Fibroblast of the conjunctiva (primary cell): ENCODE data around the gene ZNF444.
"Not testable (repeated sequence)": the region's sequence is repeated elsewhere in the genome, so short reads cannot be mapped to it uniquely, and the experiment has no call there.

ENCODE experiments used
- DNase-seq: peaks from one replicate; pipeline ENCODE4 v3.0.0-alpha.2; 2010; ENCODE audit warnings: low read depth

Gene ZNF444

DNA sequence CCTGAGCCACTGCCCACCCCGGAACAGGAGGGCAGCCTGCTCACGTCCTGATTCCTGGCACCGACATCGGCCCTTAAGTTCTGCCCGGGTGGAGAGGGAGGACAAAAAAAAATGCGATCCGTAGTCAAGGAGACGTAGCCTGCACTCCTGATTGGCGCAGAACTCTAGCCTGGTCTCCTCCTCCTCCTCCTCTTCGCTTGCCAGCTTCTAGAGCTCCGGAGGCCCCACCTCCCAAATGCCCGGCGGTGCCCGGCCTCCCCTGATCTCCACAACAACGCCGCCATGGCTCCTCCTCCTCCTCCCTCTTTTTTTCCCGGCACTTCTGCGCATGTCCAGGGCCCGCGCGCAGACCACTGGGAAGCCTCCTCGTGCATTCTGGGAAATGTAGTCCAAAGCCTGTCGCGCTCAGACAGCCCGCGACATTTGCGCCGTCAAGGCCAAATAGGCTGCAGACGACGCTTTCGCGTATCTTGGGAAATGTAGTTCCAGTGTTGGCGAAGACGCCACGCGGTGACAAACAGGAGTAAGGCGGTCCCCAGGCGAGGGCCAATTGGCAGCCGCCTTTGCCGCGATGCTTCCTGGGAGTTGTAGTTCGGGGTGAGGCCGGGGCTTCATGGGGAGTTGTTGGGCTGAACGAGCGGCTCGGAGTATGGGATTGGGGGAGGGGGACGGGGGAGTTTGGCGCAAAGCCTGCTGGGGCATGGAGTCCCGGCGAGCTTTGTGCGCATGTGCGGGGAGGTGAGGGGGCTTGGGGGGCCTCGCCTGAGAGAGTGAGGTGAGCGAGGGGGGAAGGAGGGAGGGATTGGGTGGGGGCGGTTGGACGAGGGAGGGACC, at the start of gene ZNF444:
Gene ZNF444 (plus strand): TSS at position 705 of the 834 bp plus-strand sequence. CDS start 5,625 bp downstream, outside the sequence.
- DNase-seq: peak; percentile 99

- DNase-seq: no peak
Observed at GRCh38 chr19:56091751-56092546, 49.1 kb upstream of the ZNF444 start.

GRCh38 chr19:56092685-56093631, 48.1 kb upstream of the ZNF444 start:
- DNase-seq: no peak

- no peak for DNase-seq
Observed at GRCh38 chr19:56094449-56094848, 46.6 kb upstream of the ZNF444 start.

DNA sequence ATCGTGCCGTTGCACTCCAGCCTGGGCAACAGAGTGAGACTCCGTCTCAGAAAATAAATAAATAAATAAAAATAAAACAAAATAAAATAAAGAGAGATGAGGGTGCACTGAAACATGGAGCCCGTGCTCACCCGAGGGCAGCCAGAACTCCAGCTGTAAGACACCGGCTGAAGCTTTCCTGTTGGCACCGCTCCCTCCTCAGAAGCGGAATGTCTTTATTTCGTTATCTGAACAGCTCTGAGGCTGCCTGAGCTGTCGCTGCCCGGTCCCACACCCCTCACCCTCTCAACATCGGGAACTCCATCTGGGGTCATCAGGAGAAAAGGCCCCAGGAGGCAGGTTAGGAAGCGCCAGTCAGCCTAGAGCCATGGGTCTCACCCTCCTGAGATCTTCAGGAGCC, 44.4 kb upstream of the ZNF444 start:
- DNase-seq: no peak

DNA sequence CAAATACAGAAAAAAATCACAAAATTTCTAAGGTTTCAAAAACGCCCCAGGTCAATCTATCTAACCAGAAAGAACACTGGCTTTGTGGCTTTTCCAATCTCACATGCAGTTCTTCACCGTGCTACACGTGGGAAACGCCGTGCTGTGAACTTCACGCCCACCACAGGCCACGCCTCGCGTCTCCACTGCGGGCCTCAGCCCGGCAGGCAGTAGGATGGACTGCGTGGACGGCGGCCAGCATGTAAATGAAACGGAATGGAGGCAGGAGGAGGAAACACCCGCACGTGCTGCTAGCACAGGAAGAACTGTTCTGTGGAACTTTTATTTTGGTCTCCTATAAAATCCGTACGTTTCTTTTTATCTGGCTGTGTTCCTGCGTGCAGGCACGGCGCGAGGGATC, 43.8 kb upstream of the ZNF444 start:
- DNase-seq: no peak

- DNase-seq: no peak
Observed at GRCh38 chr19:56097776-56098175, 43.3 kb upstream of the ZNF444 start.

DNA sequence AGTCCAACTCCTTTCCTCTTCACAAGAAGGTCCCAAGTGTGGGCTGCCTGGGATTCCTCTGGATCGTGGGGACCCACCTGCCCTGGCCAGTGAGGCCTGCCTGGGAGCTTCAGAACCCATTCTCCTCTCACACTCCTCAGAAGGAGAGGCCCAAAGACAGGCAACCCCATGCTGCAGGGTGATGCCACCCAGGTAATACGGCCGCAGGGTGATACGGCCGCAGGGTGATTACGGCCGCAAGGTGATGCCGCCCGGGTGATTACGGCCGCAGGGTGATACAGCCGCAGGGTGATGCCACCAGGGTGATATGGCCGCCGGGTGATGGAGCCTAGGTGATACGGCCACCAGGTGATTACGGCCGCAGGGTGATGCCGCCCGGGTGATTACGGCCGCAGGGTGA, 42.9 kb upstream of the ZNF444 start:
- not testable (repeated sequence) for DNase-seq

GRCh38 chr19:56098731-56099568, 42.1 kb upstream of the ZNF444 start:
- no peak for DNase-seq

GRCh38 chr19:56099638-56100539, 41.2 kb upstream of the ZNF444 start:
- DNase-seq: no peak

GRCh38 chr19:56101095-56101494, 40.0 kb upstream of the ZNF444 start:
- no peak for DNase-seq

- DNase-seq: no peak
Observed at GRCh38 chr19:56101746-56102535, 39.1 kb upstream of the ZNF444 start.

DNA sequence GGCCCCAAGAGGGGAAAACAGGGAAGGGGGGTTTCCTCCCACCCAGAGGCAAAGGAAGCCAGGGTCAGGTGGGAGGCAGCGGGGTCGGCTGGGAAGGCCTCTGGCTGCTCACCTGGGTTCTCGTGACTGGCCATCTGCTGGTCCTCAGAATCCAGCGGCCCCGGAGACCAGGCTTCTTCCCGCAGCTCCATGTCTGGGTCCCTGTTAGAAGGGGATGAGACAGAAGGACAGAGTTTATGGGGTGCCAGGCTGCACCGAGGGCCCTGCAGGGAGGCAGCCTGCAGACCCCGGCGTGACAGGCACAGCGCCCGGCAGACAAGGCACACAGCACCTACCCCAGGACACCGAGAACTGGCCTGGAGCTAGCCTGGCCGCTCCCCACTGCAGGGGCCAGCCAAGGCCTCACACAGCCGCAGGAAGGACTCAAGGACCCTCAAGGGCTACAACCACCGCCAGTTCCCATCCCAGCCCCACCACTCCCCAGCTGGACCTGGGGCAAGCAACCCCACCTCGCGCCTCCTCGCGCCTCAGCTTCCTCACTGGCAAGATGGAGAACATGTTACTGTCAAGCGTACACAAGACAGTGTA, 38.0 kb upstream of the ZNF444 start:
- DNase-seq: no peak

- DNase-seq: no peak
Observed at GRCh38 chr19:56104423-56104822, 36.7 kb upstream of the ZNF444 start.

GRCh38 chr19:56105090-56105701, 35.9 kb upstream of the ZNF444 start:
- DNase-seq: peak; percentile 37

GRCh38 chr19:56105831-56106396, 35.2 kb upstream of the ZNF444 start:
- DNase-seq: not testable (repeated sequence)

DNA sequence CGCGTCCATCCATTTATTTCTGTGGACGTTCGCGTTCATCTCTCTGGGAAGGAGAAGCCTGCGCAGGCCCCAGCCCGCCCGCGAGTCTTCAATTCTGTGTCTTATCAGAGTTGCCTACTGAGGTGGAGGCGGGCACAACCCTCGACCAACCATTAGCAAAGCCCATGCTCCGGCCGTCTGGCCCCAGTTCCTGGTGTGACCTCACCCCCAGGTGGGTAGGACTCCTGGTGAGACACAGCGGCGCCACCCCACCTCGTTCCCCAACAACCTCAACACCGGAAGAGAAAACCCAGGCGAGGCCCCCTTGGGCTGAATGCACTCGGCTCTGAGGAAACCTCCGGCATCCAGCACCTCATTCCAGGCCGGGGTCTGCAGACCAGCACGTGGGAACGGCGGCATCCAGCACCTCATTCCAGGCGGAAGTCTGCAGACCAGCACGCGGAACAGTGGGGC, 34.7 kb upstream of the ZNF444 start:
- no peak for DNase-seq

DNA sequence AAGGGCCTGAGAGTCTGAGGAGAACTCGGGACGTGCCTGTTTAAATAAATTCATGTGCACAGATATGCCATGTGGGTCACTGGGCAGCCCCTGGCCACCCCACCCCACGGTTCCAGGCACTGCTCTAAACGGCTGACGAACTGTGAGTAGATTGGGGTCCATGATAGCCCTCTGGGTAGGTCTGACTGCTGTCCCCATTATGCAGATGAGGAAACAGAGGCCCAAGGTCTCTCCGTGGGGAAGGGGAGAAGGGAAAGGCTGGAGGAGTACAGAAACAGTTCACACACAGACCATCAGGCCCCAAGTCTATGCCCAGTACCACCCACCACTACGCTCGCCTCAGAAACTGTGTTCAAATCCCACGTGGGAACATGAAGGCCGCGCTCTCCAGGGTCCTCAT, 34.1 kb upstream of the ZNF444 start:
- no peak for DNase-seq
